Kidney epithelial cell (primary cell): Measurements from ENCODE around the gene GSX1. TPM values are rescaled to one million over a fixed set of nuclear protein-coding genes. Genes with fewer than 3 reads are reported as not detected.

ENCODE experiments used
- DNase-seq: peaks from one replicate; pipeline ENCODE4 v3.0.0-alpha.2; 2010; ENCODE audit warnings: low read depth
- H3K27me3 ChIP-seq: 2 replicates; pipeline ENCODE4 v1.6.0; 2011; ENCODE audit warnings: low read length; ENCODE audit not compliant: control insufficient read depth, insufficient read depth
- H3K36me3 ChIP-seq: 2 replicates; pipeline ENCODE4 v1.5.1; 2011; ENCODE audit warnings: low read length; ENCODE audit not compliant: control insufficient read depth, insufficient read depth
- H3K4me3 ChIP-seq: 2 replicates; pipeline ENCODE4 v1.5.1; 2011; ENCODE audit warnings: low read depth, mild to moderate bottlenecking, control low read depth, low read length
- total RNA-seq: library from RNA; depleted of rRNA; stranded (reverse); fragments of >200 nt; gene quantifications from 2 replicates; pipeline ENCODE4 v1.2.3, GENCODE V29; 2015
- TF ChIP-seq, protein P1 (sequence below): IDR thresholded peaks from 2 replicates; pipeline ENCODE4 v1.5.1; 2011; ENCODE audit warnings: mild to moderate bottlenecking, moderate library complexity, low read length, control low read depth, inconsistent platforms; ENCODE audit not compliant: insufficient read depth, poor library complexity, severe bottlenecking

Gene GSX1
- total RNA-seq, 1 donor from 2014 or later, result not detected

GRCh38 chr13:27822258-27822872, 30.1 kb downstream of the GSX1 start:
- DNase-seq, result no peak
- Histone ChIP-seq H3K4me3 (no peak overlapping the region), H3K36me3 (no peaks in the 10 kb centered on the region), H3K27me3 (peaks cover 56% of the 10 kb centered on the region)
- TF ChIP-seq, protein P1, sequence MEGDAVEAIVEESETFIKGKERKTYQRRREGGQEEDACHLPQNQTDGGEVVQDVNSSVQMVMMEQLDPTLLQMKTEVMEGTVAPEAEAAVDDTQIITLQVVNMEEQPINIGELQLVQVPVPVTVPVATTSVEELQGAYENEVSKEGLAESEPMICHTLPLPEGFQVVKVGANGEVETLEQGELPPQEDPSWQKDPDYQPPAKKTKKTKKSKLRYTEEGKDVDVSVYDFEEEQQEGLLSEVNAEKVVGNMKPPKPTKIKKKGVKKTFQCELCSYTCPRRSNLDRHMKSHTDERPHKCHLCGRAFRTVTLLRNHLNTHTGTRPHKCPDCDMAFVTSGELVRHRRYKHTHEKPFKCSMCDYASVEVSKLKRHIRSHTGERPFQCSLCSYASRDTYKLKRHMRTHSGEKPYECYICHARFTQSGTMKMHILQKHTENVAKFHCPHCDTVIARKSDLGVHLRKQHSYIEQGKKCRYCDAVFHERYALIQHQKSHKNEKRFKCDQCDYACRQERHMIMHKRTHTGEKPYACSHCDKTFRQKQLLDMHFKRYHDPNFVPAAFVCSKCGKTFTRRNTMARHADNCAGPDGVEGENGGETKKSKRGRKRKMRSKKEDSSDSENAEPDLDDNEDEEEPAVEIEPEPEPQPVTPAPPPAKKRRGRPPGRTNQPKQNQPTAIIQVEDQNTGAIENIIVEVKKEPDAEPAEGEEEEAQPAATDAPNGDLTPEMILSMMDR, result no peak

DNA sequence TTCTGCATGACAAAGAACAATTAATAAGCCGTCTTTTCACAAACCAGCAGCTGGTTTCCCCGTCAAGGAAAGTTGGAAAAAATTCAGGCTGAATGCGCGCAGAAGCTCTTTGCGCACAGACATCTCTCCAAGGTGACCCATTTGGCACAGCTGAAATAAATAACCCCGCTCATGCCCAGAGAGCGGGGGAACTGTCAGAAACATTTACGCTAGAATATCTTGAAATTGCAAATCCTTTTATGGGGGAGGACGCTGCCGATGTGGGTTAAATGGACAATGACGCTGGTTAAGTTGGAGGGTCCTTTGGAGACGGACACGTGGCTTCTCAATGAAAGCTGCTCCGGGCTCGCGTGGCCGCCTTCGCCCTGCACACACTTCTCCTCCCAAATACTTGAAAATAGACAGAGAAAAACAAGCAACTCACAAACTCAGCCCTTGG, 30.6 kb downstream of the GSX1 start:
- no peak overlapping the region for H3K4me3 ChIP-seq
- TF ChIP-seq, protein P1, result no peak
- DNase-seq, result no peak
- no peaks in the 10 kb centered on the region for H3K36me3 ChIP-seq
- peaks cover 56% of the 10 kb centered on the region for H3K27me3 ChIP-seq

DNA sequence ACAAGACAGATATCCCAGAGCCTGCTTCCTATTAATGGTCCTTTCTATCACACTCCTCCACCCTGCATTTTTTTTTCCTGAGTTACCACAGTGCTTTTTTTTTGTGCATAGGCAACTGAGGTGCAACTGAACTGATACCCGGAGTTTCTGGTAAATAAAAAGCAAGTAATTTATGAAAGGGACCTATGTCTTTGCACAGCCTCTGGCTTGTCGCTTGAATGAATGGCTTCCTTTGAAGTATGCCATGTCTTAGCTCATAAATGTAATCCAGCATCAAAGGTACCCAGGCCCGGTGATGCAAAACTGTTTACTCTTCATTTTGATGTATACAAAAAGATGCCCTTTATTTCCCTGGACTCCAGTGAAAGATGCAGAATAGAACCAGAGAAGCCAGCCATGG, 31.8 kb downstream of the GSX1 start:
- TF ChIP-seq, protein P1, result no peak
- H3K36me3 ChIP-seq, result no peaks in the 10 kb centered on the region
- peaks cover 56% of the 10 kb centered on the region for H3K27me3 ChIP-seq

GRCh38 chr13:27825072-27825471, 32.8 kb downstream of the GSX1 start:
- TF ChIP-seq, protein P1, result no peak
- no peak for DNase-seq
- Histone ChIP-seq H3K4me3 (no peak overlapping the region), H3K36me3 (no peaks in the 10 kb centered on the region), H3K27me3 (peaks cover 53% of the 10 kb centered on the region)

More for the DNA sequence above, 31.8 kb downstream of the GSX1 start:
- DNase-seq, result no peak
- H3K4me3 ChIP-seq, result no peak overlapping the region

GRCh38 chr13:27826379-27827353, 34.4 kb downstream of the GSX1 start:
- peaks cover 40% of the 10 kb centered on the region for H3K27me3 ChIP-seq
- no peak overlapping the region for H3K4me3 ChIP-seq
- H3K36me3 ChIP-seq, result no peaks in the 10 kb centered on the region
- peak; percentile 19 for DNase-seq
- TF ChIP-seq, protein P1, result peak; percentile 92
